22Rv1 (cell line): ENCODE results near the gene PPP6R3.

Experiments used
- CTCF ChIP-seq: fragments of 450-650 bp; IDR thresholded peaks from 2 replicates; pipeline ENCODE4 v1.5.1; 2017; ENCODE audit warnings: mild to moderate bottlenecking
- ZFX ChIP-seq: fragments of 450-650 bp; IDR thresholded peaks from 2 replicates; pipeline ENCODE4 v1.6.1; 2017; ENCODE audit warnings: antibody characterized with exemption, borderline replicate concordance

- TF ChIP-seq CTCF (no peak), ZFX (no peak)
These were observed 56.7 kb downstream of the PPP6R3 start for GRCh38 chr11:68517121-68517741.
